Kidney (tissue), 14 donors: ENCODE data around the gene DTYMK. TPM values are rescaled to one million over a fixed set of nuclear protein-coding genes. Genes with fewer than 3 reads are reported as not detected.
A peak's percentile ranks its signal among the peaks of the same experiment; 100 is the strongest.

Source experiments
- DNase-seq, 5 donors: peaks; one replicate each; pipeline ENCODE4 v3.0.0-alpha.2; 2013 to 2020
- FAIRE-seq: peaks from 2 replicates; lab custom pipeline; 2012; peaks lifted over from hg19 to GRCh38; lab: Jason Lieb, UNC
- H3K27ac ChIP-seq, 2 donors: one replicate each; pipeline ENCODE4 v1.7.0; 2013; ENCODE audit warnings: low read depth in 2 of 2, low read length in 2 of 2, inconsistent platforms in 1 of 2
- H3K27me3 ChIP-seq: one replicate; pipeline ENCODE4 v1.7.1; 2013; ENCODE audit warnings: low read length, inconsistent platforms; ENCODE audit not compliant: control insufficient read depth, insufficient read depth
- H3K36me3 ChIP-seq, 3 donors: one replicate each; pipeline versions ENCODE4 v1.7.0 to v1.7.1; 2013; ENCODE audit warnings: low read length in 3 of 3, control low read depth in 1 of 3, inconsistent platforms in 1 of 3; ENCODE audit not compliant: insufficient read depth in 3 of 3, control insufficient read depth in 2 of 3
- H3K4me1 ChIP-seq, 3 donors: one replicate each; pipeline versions ENCODE4 v1.7.0 to v1.7.1; 2013; ENCODE audit warnings: low read length in 3 of 3, inconsistent platforms in 1 of 3, low read depth in 1 of 3; ENCODE audit not compliant: control insufficient read depth in 2 of 3, insufficient read depth in 2 of 3
- H3K4me3 ChIP-seq, 3 donors: one replicate each; pipeline versions ENCODE4 v1.7.0 to v1.8.1; 2013; ENCODE audit warnings: low read length in 3 of 3, control low read depth in 1 of 3, inconsistent platforms in 1 of 3
- H3K9ac ChIP-seq, 3 donors: one replicate each; pipeline versions ENCODE4 v1.7.0 to v1.7.1; 2013; ENCODE audit warnings: low read length in 3 of 3, control low read depth in 1 of 3, inconsistent platforms in 1 of 3
- H3K9me3 ChIP-seq, 3 donors: one replicate each; pipeline versions ENCODE4 v1.7.0 to v1.7.1; 2013; ENCODE audit warnings: low read length in 3 of 3, control low read depth in 1 of 3, inconsistent platforms in 1 of 3; ENCODE audit not compliant: control insufficient read depth in 2 of 3, insufficient read depth in 1 of 3
- intact Hi-C: fragments of 100-400 bp; cut with DNase I; formaldehyde crosslinking; loops from one replicate; pipeline ENCODE4 v1.11.1; 2022
- polyA plus RNA-seq: library from polyadenylated mRNA; stranded (reverse); fragments of 350-450 nt; fragmentation: Illumina TruSeq; extraction: RNeasy Lipid Tissue Mini Kit (QIAGEN cat#74804); gene quantifications from one replicate; pipeline ENCODE4 v1.2.3, GENCODE V29; 2014; ENCODE audit warnings: low read depth, low replicate concordance; ENCODE audit not compliant: insufficient read depth
- total RNA-seq: library from RNA; stranded (reverse); fragmentation: NEBNext Ultra II Directional; extraction: Animal tissue kit (Norgen Biotek cat#: 25700); gene quantifications from one replicate; pipeline ENCODE4 v1.2.1, GENCODE V29; 2021
- TF ChIP-seq, protein P1 (sequence below): IDR thresholded peaks from 3 replicates; pipeline ENCODE4 v1.5.1; 2012; ENCODE audit warnings: mild to moderate bottlenecking, moderate library complexity, borderline replicate concordance; ENCODE audit not compliant: insufficient read depth; ENCODE audit errors: extremely low read depth
- donor health status: control.
- donor health status: control.
- donor health status: control.
- donor health status: control.
- donor health status: control.
- donor health status: DM: yes; HTN: yes; CAD: no.
- donor health status: Normal renal cell carcinoma (clear cell type).

Gene DTYMK
- total and polyA plus RNA-seq, 2 donors from 2014 or later, result 19.0 to 27.1 TPM

DNA sequence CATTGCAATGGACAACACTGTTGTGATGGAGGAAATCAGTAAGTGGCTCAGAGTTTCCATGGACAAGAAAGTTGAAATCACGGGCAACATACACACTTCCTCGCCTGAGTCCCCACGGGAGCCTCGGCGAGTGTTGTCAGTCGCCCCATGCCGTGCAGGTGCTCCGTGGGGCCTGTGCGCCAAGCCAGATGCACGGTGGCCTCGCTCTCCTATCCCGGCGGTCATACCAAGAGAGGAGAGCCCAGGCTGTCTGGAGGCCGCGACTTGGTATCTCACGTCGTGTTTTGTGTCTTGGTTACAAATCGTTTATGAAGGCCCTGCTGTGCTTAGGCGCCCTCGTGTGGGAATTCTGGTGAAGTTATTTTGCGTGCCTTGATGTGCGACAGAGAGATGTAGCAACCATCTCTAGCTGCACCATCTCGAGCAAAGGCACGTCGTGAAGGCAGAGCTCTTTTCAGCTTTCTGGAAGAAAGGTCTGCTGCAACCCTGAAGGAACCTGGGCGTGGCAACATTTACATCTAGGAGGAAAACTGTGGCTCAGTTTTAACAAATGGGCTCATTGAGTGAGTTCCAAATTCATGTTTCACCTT, 27.4 kb downstream of the DTYMK start:
- peak; percentile 71 to 88 (median 78) for DNase-seq
- Histone ChIP-seq H3K9me3 (no peaks in the 10 kb centered on the region), H3K4me1 (no peaks in the 10 kb centered on the region), H3K9ac (no peak overlapping the region), H3K4me3 (no peak overlapping the region), H3K36me3 (peaks cover 2 to 46% (median 26%) of the 10 kb centered on the region in 3 donors), H3K27me3 (no peaks in the 10 kb centered on the region), H3K27ac (no peak overlapping the region)
- intact Hi-C loops, result no loop called here
- TF ChIP-seq, protein P1, sequence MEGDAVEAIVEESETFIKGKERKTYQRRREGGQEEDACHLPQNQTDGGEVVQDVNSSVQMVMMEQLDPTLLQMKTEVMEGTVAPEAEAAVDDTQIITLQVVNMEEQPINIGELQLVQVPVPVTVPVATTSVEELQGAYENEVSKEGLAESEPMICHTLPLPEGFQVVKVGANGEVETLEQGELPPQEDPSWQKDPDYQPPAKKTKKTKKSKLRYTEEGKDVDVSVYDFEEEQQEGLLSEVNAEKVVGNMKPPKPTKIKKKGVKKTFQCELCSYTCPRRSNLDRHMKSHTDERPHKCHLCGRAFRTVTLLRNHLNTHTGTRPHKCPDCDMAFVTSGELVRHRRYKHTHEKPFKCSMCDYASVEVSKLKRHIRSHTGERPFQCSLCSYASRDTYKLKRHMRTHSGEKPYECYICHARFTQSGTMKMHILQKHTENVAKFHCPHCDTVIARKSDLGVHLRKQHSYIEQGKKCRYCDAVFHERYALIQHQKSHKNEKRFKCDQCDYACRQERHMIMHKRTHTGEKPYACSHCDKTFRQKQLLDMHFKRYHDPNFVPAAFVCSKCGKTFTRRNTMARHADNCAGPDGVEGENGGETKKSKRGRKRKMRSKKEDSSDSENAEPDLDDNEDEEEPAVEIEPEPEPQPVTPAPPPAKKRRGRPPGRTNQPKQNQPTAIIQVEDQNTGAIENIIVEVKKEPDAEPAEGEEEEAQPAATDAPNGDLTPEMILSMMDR, result peak; percentile 54
- FAIRE-seq, result no peak

DNA sequence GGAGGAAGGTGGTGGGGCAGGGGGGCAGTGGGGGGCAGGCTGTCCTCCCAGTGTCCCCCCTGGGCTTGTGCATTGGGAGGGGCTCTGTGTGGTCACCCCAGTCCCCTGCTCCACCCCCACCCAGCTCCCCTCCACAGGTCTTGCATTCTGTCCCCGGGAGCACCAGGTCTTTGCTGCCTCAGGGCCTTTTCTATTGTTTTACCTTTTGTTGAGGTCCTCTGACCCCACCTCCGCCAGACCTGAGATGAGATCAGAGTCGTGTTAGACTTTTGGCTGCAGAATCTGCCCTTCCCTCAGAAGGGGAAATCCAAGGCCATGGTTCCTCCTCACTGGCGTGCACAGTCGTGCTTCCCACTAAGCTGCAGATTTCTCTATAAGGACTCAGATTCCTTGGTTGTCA, 28.3 kb downstream of the DTYMK start:
- no peaks in the 10 kb centered on the region for H3K9me3 ChIP-seq
- H3K4me1 ChIP-seq, result no peaks in the 10 kb centered on the region
- no peaks in the 10 kb centered on the region for H3K27me3 ChIP-seq
- intact Hi-C loops, result no loop called here
- DNase-seq (no peak), FAIRE-seq (no peak)
- no peak overlapping the region for H3K4me3 ChIP-seq
- no peak overlapping the region for H3K9ac ChIP-seq
- no peak overlapping the region for H3K27ac ChIP-seq
- peaks cover 2 to 46% (median 26%) of the 10 kb centered on the region in 3 donors for H3K36me3 ChIP-seq
- TF ChIP-seq, protein P1, result no peak

DNA sequence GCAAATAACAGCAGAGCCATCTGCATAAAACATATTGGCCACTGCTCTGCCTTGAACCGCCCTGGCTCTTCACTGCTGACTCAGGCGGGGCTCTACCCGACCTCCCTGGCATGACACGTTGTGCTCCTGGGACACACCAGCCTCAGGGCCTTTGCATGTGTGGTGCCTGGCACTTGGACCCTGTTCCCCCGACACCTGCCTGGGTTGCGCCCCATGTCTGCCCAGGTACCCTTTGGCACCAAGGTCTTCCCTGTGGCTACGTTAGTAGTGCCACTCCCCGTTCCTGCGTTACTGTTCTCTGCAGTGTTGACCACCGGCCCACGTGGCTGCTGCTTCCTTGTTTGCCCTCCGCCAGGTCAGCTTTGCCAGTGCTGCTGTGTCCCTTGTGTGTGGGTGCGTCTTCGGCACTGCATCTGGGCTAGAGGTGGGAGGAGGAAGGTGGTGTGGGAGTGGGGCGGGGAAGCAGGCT, 28.8 kb downstream of the DTYMK start:
- Histone ChIP-seq H3K4me1 (no peaks in the 10 kb centered on the region), H3K9me3 (no peaks in the 10 kb centered on the region), H3K27ac (no peak overlapping the region), H3K9ac (no peak overlapping the region), H3K27me3 (no peaks in the 10 kb centered on the region), H3K36me3 (peaks cover 2 to 50% (median 29%) of the 10 kb centered on the region in 3 donors), H3K4me3 (no peak overlapping the region)
- intact Hi-C loops, result no loop called here
- DNase-seq (no peak), FAIRE-seq (no peak)
- TF ChIP-seq, protein P1, result no peak
